Heart left ventricle (tissue), 16 donors: Measurements from ENCODE around the gene KSR2. TPM values are rescaled to one million over a fixed set of nuclear protein-coding genes. Genes with fewer than 3 reads are reported as not detected.

ENCODE experiments used
- ATAC-seq, 4 donors: fragments of 200-7000 bp; cut with Tn5 transposase; one replicate each; pipeline ENCODE4 v1.9.1; 2020 to 2022; ENCODE audit warnings: moderate library complexity in 4 of 4, mild to moderate bottlenecking in 3 of 4, moderate number of reproducible peaks in 1 of 4
- DNase-seq, 5 donors: peaks; one replicate each; pipeline ENCODE4 v3.0.0-alpha.2; 2020
- H3K27ac ChIP-seq, 12 donors: fragments of 200-600 bp; sonication (generic) in 4 of 12; one replicate each; pipeline versions ENCODE4 v1.5.0 to v1.8.0; 2016 to 2022; ENCODE audit warnings: mild to moderate bottlenecking in 2 of 12
- H3K27me3 ChIP-seq, 9 donors: fragments of 200-600 bp; sonication (generic) in 2 of 9; one replicate each; pipeline versions ENCODE4 v1.5.1 to v1.8.0; 2016 to 2022; ENCODE audit warnings: mild to moderate bottlenecking in 3 of 9
- H3K36me3 ChIP-seq, 9 donors: fragments of 200-600 bp; sonication (generic) in 2 of 9; one replicate each; pipeline versions ENCODE4 v1.5.0 to v1.8.0; 2018 to 2022; ENCODE audit warnings: mild to moderate bottlenecking in 2 of 9
- H3K4me1 ChIP-seq, 12 donors: fragments of 200-600 bp; sonication (generic) in 4 of 12; one replicate each; pipeline versions ENCODE4 v1.5.0 to v1.8.0; 2016 to 2022; ENCODE audit warnings: mild to moderate bottlenecking in 3 of 12
- H3K4me3 ChIP-seq, 12 donors: fragments of 200-600 bp; sonication (generic) in 4 of 12; one replicate each; pipeline versions ENCODE4 v1.5.0 to v1.8.0; 2017 to 2022; ENCODE audit warnings: mild to moderate bottlenecking in 9 of 12, moderate library complexity in 4 of 12
- H3K9me3 ChIP-seq, 12 donors: fragments of 200-600 bp; sonication (generic) in 4 of 12; one replicate each; pipeline versions ENCODE4 v1.5.0 to v1.8.0; 2016 to 2022; ENCODE audit warnings: mild to moderate bottlenecking in 1 of 12
- POLR2A ChIP-seq, 2 donors: fragments of 450-650 bp; IDR thresholded peaks; one replicate each; pipeline ENCODE4 v1.6.1; 2017; ENCODE audit warnings: antibody characterized with exemption in 2 of 2, mild to moderate bottlenecking in 2 of 2, moderate library complexity in 2 of 2
- WGBS, 4 donors: extraction: QIAGEN DNeasy Blood & Tissue Kit in 2 of 4; methylation state at CpG; one replicate each; pipeline versions ENCODE4 v1.1.5 to v1.1.7; 2013 to 2018; 5-methylcytosine and 5-hydroxymethylcytosine counted together
- intact Hi-C, 10 donors: fragments of 100-400 bp; cut with DNase I; formaldehyde crosslinking; loops; one replicate each; pipeline versions ENCODE4 v1.11.1 to v1.14.2; 2022
- polyA plus RNA-seq, 2 donors: library from polyadenylated mRNA; stranded (reverse); fragments of 200-250 nt; gene quantifications; one replicate each; pipeline ENCODE4 v1.2.3, GENCODE V29; 2013
- total RNA-seq, 9 donors: library from RNA; depleted of rRNA in 2 of 9; stranded (reverse); fragments of >200 nt in 2 of 9; fragmentation: NEBNext Ultra II Directional in 3 of 9; extraction: Animal tissue kit (Norgen Biotek cat#: 25700) in 3 of 9; gene quantifications; one replicate each; pipeline versions ENCODE4 v1.1.0 to v1.2.4, GENCODE V29; 2016 to 2023
- TF ChIP-seq, protein P1 (sequence below), 12 donors: fragments of 200-600 bp; sonication (generic) in 4 of 12; IDR thresholded peaks; one replicate each; pipeline versions ENCODE4 v1.5.0 to v1.8.0; 2018 to 2022; ENCODE audit warnings: antibody characterized with exemption in 12 of 12, mild to moderate bottlenecking in 5 of 12
- donor health status: ischemic (EF 13 %, LVEDD 7.1; RV severe dilation, severe dysfunction).
- donor health status: healthy with polysubstance abuse.
- donor health status: DM: no; HTN: yes; CAD: no.
- donor health status: DM: no; HTN: no; CAD: no.
- donor health status: ischemic (EF 25% LVEDD 6.9; RV normal size, moderate dysfunction).
- donor health status: ischemic (EF 25% LVEDD 5.7; RV mildly dilated, moderate dysfunction).
- donor health status: healthy.
- donor health status: DM: yes; HTN: yes; CAD: no.
- donor health status: ischemic (EF 35%, LVEDD 5.7; RV mildly dilated, moderate dysfunction).
- donor health status: nonischemic (EF 11% LVEDD 7.7; RV severe dilation, severe dysfunction).
- donor health status: DM: yes; HTN: yes; CAD: no.
- donor health status: PGD.
- donor health status: ischemic (EF 29% LVEDD 5.4; RV normal size, mild dysfunction).
- donor health status: nonischemic (EF 23%, LVEDD 6.1; RV moderate dilation, normal function).

Gene KSR2
- total and polyA plus RNA-seq, 11 donors = under 0.01 to 0.02 (median 0.02) TPM; not detected in 8

GRCh38 chr12:117689857-117690256, 278.9 kb downstream of the KSR2 start:
- Histone ChIP-seq H3K9me3 (peaks cover 0 to 19% (median 0%) of the 10 kb centered on the region in 12 donors), H3K27ac (no peak overlapping the region), H3K27me3 (peaks cover 0 to 13% (median 0%) of the 10 kb centered on the region in 9 donors), H3K4me1 (peaks cover 0 to 4% (median 0%) of the 10 kb centered on the region in 12 donors), H3K4me3 (no peak overlapping the region), H3K36me3 (no peaks in the 10 kb centered on the region)
- TF ChIP-seq, protein P1, sequence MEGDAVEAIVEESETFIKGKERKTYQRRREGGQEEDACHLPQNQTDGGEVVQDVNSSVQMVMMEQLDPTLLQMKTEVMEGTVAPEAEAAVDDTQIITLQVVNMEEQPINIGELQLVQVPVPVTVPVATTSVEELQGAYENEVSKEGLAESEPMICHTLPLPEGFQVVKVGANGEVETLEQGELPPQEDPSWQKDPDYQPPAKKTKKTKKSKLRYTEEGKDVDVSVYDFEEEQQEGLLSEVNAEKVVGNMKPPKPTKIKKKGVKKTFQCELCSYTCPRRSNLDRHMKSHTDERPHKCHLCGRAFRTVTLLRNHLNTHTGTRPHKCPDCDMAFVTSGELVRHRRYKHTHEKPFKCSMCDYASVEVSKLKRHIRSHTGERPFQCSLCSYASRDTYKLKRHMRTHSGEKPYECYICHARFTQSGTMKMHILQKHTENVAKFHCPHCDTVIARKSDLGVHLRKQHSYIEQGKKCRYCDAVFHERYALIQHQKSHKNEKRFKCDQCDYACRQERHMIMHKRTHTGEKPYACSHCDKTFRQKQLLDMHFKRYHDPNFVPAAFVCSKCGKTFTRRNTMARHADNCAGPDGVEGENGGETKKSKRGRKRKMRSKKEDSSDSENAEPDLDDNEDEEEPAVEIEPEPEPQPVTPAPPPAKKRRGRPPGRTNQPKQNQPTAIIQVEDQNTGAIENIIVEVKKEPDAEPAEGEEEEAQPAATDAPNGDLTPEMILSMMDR (IDR thresholded peaks at IDR 0.05) = no peak
- TF ChIP-seq POLR2A (IDR thresholded peaks at IDR 0.05) = no peak
- intact Hi-C loops = no loop called here
- DNase-seq (no peak), ATAC-seq (no peak)
- WGBS, 4 donors = 43 to 60% (median 55%) methylated on average over 1 of the region's 1 CpG

GRCh38 chr12:117688446-117688845, 280.3 kb downstream of the KSR2 start:
- no peak overlapping the region for H3K4me3 ChIP-seq

GRCh38 chr12:117686911-117687377, 281.8 kb downstream of the KSR2 start:
- WGBS, 4 donors = 31 to 40% (median 36%) methylated on average over 8 of the region's 8 CpGs
- ATAC-seq (peak in 1 of 4 donors; percentile 11), DNase-seq (no peak)
- no peak overlapping the region for H3K27ac ChIP-seq
- TF ChIP-seq POLR2A (IDR thresholded peaks at IDR 0.05) = no peak
- TF ChIP-seq, protein P1 (IDR thresholded peaks at IDR 0.05) = no peak
- intact Hi-C loops = no loop called here
- H3K9me3 ChIP-seq = no peaks in the 10 kb centered on the region
- peaks cover 0 to 4% (median 0%) of the 10 kb centered on the region in 12 donors for H3K4me1 ChIP-seq
- H3K27me3 ChIP-seq = peaks cover 0 to 13% (median 0%) of the 10 kb centered on the region in 9 donors
- H3K36me3 ChIP-seq = no peaks in the 10 kb centered on the region
- no peak overlapping the region for H3K4me3 ChIP-seq

More at GRCh38 chr12:117688446-117688845, 280.3 kb downstream of the KSR2 start:
- H3K9me3 ChIP-seq = peaks cover 0 to 9% (median 0%) of the 10 kb centered on the region in 12 donors
- no peak overlapping the region for H3K27ac ChIP-seq
- intact Hi-C loops = no loop called here
- WGBS, 4 donors = 76 to 92% (median 78%) methylated on average over 5 of the region's 5 CpGs
- H3K36me3 ChIP-seq = no peaks in the 10 kb centered on the region
- peaks cover 0 to 13% (median 0%) of the 10 kb centered on the region in 9 donors for H3K27me3 ChIP-seq
- ATAC-seq (no peak), DNase-seq (no peak)
- TF ChIP-seq, protein P1 (IDR thresholded peaks at IDR 0.05) = no peak
- no peak for TF ChIP-seq POLR2A (IDR thresholded peaks at IDR 0.05)
- peaks cover 0 to 4% (median 0%) of the 10 kb centered on the region in 12 donors for H3K4me1 ChIP-seq

GRCh38 chr12:117686210-117686609, 282.6 kb downstream of the KSR2 start:
- Histone ChIP-seq H3K27ac (no peak overlapping the region), H3K36me3 (no peaks in the 10 kb centered on the region), H3K27me3 (peaks cover 0 to 13% (median 0%) of the 10 kb centered on the region in 9 donors), H3K9me3 (no peaks in the 10 kb centered on the region), H3K4me3 (no peak overlapping the region), H3K4me1 (peaks cover 0 to 4% (median 0%) of the 10 kb centered on the region in 12 donors)
- ATAC-seq = no peak
- WGBS, 4 donors = 80 to 100% (median 90%) methylated on average over 1 of the region's 1 CpG
- TF ChIP-seq, protein P1 (IDR thresholded peaks at IDR 0.05) = no peak
- no peak for TF ChIP-seq POLR2A (IDR thresholded peaks at IDR 0.05)
- intact Hi-C loops = no loop called here
- DNase-seq = no peak
